HepG2 (cell line): Measurements from ENCODE around the gene CLPSL2. TPM values are rescaled to one million over a fixed set of nuclear protein-coding genes. Genes with fewer than 3 reads are reported as not detected.

ENCODE experiments used
- ATAC-seq: fragments of 200-7000 bp; cut with Tn5 transposase; 3 replicates; pipeline ENCODE4 v1.9.1; 2020; ENCODE audit warnings: mild to moderate bottlenecking, moderate library complexity
- BruUV-seq: library from RNA; stranded (reverse); fragments of 400-500 nt; replicated peaks from 2 replicates; lab custom pipeline; 2021; lab: Mats Ljungman, UMichigan
- CTCF ChIA-PET: fragments of 300-600 bp; formaldehyde crosslinking; extraction: SDS; loops from one replicate; lab custom pipeline; 2021; ENCODE audit warnings: low total read pairs, inconsistent platforms, low intra/inter-chr PET ratio; lab: Yijun Ruan, JAX
- POLR2A ChIA-PET: fragments of 350-600 bp; sonication (Branson Sonifier 250); formaldehyde crosslinking; loops from one replicate; lab custom pipeline; 2020; ENCODE audit warnings: antibody characterized with exemption, inconsistent platforms; lab: Yijun Ruan, JAX
- DNase-seq: peaks from one replicate; pipeline ENCODE4 v3.0.0-alpha.2; 2015; ENCODE audit warnings: low spot score
- FAIRE-seq: peaks from 3 replicates; lab custom pipeline; 2011; peaks lifted over from hg19 to GRCh38; lab: Jason Lieb, UNC
- H2AFZ ChIP-seq: one replicate; pipeline ENCODE4 v1.6.1; 2011; ENCODE audit warnings: low read length, inconsistent platforms
- H3K27ac ChIP-seq: fragments of 300-600 bp; 3 replicates; pipeline ENCODE4 v1.8.0; 2011; ENCODE audit warnings: mixed run types, mild to moderate bottlenecking, mixed read lengths, low read length, inconsistent platforms; ENCODE audit not compliant: insufficient read depth; ENCODE audit errors: extremely low read length
- H3K27me3 ChIP-seq, 2 experiments: fragments of 200-600 bp in 1 of 2; 2 replicates in 1 of 2; 3 replicates in 1 of 2; pipeline versions ENCODE4 v1.6.0 to v1.8.0; 2011; ENCODE audit warnings: low read length in 2 of 2, mild to moderate bottlenecking in 2 of 2, moderate library complexity in 2 of 2, inconsistent platforms in 1 of 2; ENCODE audit not compliant: insufficient read depth in 2 of 2, control insufficient read depth in 1 of 2
- H3K36me3 ChIP-seq, 2 experiments: fragments of 200-600 bp in 1 of 2; replicated peaks in 1 of 2; 2 replicates in 1 of 2; 3 replicates in 1 of 2; pipeline versions ENCODE4 v1.5.1 to v1.8.0; 2011; ENCODE audit warnings: low read length in 2 of 2, inconsistent platforms in 1 of 2; ENCODE audit not compliant: insufficient read depth in 2 of 2, control insufficient read depth in 1 of 2
- H3K4me1 ChIP-seq: 2 replicates; pipeline ENCODE4 v1.5.1; 2012; ENCODE audit warnings: low read length, inconsistent platforms; ENCODE audit not compliant: insufficient read depth
- H3K4me2 ChIP-seq: 2 replicates; pipeline ENCODE4 v1.6.0; 2011; ENCODE audit warnings: low read depth, low read length, inconsistent platforms
- H3K4me3 ChIP-seq, 3 experiments: fragments of 200-600 bp in 1 of 3; sonication (generic), shearing (Covaris generic) in 1 of 3; replicated peaks in 1 of 3; 2 replicates each; pipeline ENCODE4 v1.5.1; 2011 to 2016; ENCODE audit warnings: low read length in 3 of 3, inconsistent platforms in 2 of 3, low read depth in 2 of 3, mild to moderate bottlenecking in 2 of 3, control low read depth in 1 of 3, mixed read lengths in 1 of 3; ENCODE audit not compliant: insufficient read depth in 1 of 3
- H3K79me2 ChIP-seq: one replicate; pipeline ENCODE4 v1.6.1; 2011; ENCODE audit warnings: low read length, inconsistent platforms; ENCODE audit not compliant: insufficient read depth
- H3K9ac ChIP-seq: 2 replicates; pipeline ENCODE4 v1.6.0; 2011; ENCODE audit warnings: mild to moderate bottlenecking, low read depth, low read length, inconsistent platforms; ENCODE audit not compliant: insufficient read depth
- H3K9me3 ChIP-seq: 2 replicates; pipeline ENCODE4 v1.5.1; 2012; ENCODE audit warnings: mild to moderate bottlenecking, low read length
- H4K20me1 ChIP-seq: 2 replicates; pipeline ENCODE4 v1.6.0; 2011; ENCODE audit warnings: inconsistent platforms, mild to moderate bottlenecking, low read length, moderate library complexity; ENCODE audit not compliant: insufficient read depth
- CC2D1A ChIP-seq: sonication (generic); formaldehyde crosslinking; IDR thresholded peaks from 2 replicates; pipeline ENCODE4 v1.8.1; 2023; ENCODE audit warnings: mild to moderate bottlenecking, missing genetic modification reagents
- CCDC6 ChIP-seq: sonication (generic); formaldehyde crosslinking; IDR thresholded peaks from 2 replicates; pipeline ENCODE4 v1.8.1; 2022; ENCODE audit warnings: mild to moderate bottlenecking, missing genetic modification reagents, moderate library complexity
- FOXM1 ChIP-seq: sonication (generic); formaldehyde crosslinking; IDR thresholded peaks from 2 replicates; pipeline ENCODE4 v1.5.0; 2020; ENCODE audit warnings: missing genetic modification reagents
- HES4 ChIP-seq: sonication (generic); formaldehyde crosslinking; IDR thresholded peaks from 2 replicates; pipeline ENCODE4 v1.9.0; 2021; ENCODE audit warnings: mild to moderate bottlenecking, missing genetic modification reagents, borderline replicate concordance
- HOXA5 ChIP-seq: sonication (generic); formaldehyde crosslinking; IDR thresholded peaks from 2 replicates; pipeline ENCODE4 v1.4.0; 2020; ENCODE audit warnings: missing genetic modification reagents
- IRF1 ChIP-seq: sonication (generic); formaldehyde crosslinking; IDR thresholded peaks from 2 replicates; pipeline ENCODE4 v1.4.0; 2020; ENCODE audit warnings: low read depth, mild to moderate bottlenecking, missing genetic modification reagents
- ISX ChIP-seq: sonication (generic); formaldehyde crosslinking; conservative IDR thresholded peaks from 2 replicates; pipeline ENCODE4 v1.5.0; 2020; ENCODE audit warnings: missing genetic modification reagents
- JARID2 ChIP-seq: sonication (generic); formaldehyde crosslinking; IDR thresholded peaks from 2 replicates; pipeline ENCODE4 v1.8.1; 2023; ENCODE audit warnings: missing genetic modification reagents, inconsistent platforms; ENCODE audit not compliant: insufficient replicate concordance
- MYNN ChIP-seq: sonication (generic); formaldehyde crosslinking; IDR thresholded peaks from 2 replicates; pipeline ENCODE4 v1.4.0; 2020; ENCODE audit warnings: mild to moderate bottlenecking, low read depth, missing genetic modification reagents
- RCOR2 ChIP-seq: IDR thresholded peaks from 2 replicates; pipeline ENCODE4 v1.6.1; 2016; ENCODE audit warnings: missing biosample characterization, missing genetic modification reagents
- SMC3 ChIP-seq: IDR thresholded peaks from 2 replicates; pipeline ENCODE4 v1.6.1; 2011; ENCODE audit warnings: low read length, improper control_type of control experiment
- TAF1 ChIP-seq: sonication (generic); formaldehyde crosslinking; IDR thresholded peaks from 2 replicates; pipeline ENCODE4 v1.4.0; 2020; ENCODE audit warnings: missing genetic modification reagents
- ZNF124 ChIP-seq: sonication (generic); formaldehyde crosslinking; IDR thresholded peaks from 2 replicates; pipeline ENCODE4 v1.4.0; 2020; ENCODE audit warnings: missing genetic modification reagents
- ZNF550 ChIP-seq: sonication (generic); formaldehyde crosslinking; IDR thresholded peaks from 2 replicates; pipeline ENCODE4 v1.4.0; 2020; ENCODE audit warnings: mild to moderate bottlenecking, missing genetic modification reagents, borderline replicate concordance
- ZNF660 ChIP-seq: sonication (generic); formaldehyde crosslinking; IDR thresholded peaks from 2 replicates; pipeline ENCODE4 v1.5.1; 2020; ENCODE audit warnings: mild to moderate bottlenecking, low read depth, missing genetic modification reagents, borderline replicate concordance
- ZUFSP ChIP-seq: sonication (generic); formaldehyde crosslinking; IDR thresholded peaks from 2 replicates; pipeline ENCODE4 v1.9.0; 2021; ENCODE audit warnings: missing genetic modification reagents, mild to moderate bottlenecking, borderline replicate concordance
- WGBS: methylation state at CpG from one replicate; pipeline ENCODE4 v1.1.6; 2017; ENCODE audit warnings: low lambda C conversion rate; 5-methylcytosine and 5-hydroxymethylcytosine counted together
- in situ Hi-C: cut with HindIII; loops from 2 replicates; pipeline ENCODE4 v1.10.0; 2017; ENCODE audit warnings: low pct_unique_long_range_greater_than_20kb; ENCODE audit not compliant: extremely low pct_ligation_motif_present
- intact Hi-C: fragments of 100-400 bp; cut with micrococcal nuclease; formaldehyde crosslinking; loops from one replicate; pipeline ENCODE4 v1.10.0; 2022; ENCODE audit not compliant: unreplicated experiment
- polyA plus RNA-seq, 8 experiments: library from polyadenylated mRNA; depleted of rRNA in 3 of 8; stranded (reverse) in 7 of 8; unstranded in 1 of 8; fragments of >200 nt; fragmentation: Illumina TruSeq in 4 of 8; extraction: Trizol in 4 of 8; gene quantifications; 2 replicates each; pipeline versions ENCODE4 v1.2.1 to v1.2.3, GENCODE V29; 2011 to 2016; ENCODE audit warnings: low read depth in 4 of 8, missing spikeins in 1 of 8, mixed read lengths in 1 of 8; ENCODE audit not compliant: insufficient read depth in 1 of 8
- total RNA-seq, 5 experiments: library from RNA; depleted of rRNA; stranded (reverse); fragments of >200 nt; fragmentation: Illumina TruSeq; extraction: Trizol; gene quantifications; 2 replicates each; pipeline ENCODE4 v1.2.3, GENCODE V29; 2016; ENCODE audit warnings: low read depth in 1 of 5
- TF ChIP-seq, protein P1 (sequence below): sonication (generic); formaldehyde crosslinking; IDR thresholded peaks from 2 replicates; pipeline ENCODE4 v1.5.0; 2020; ENCODE audit warnings: missing genetic modification reagents

Gene CLPSL2
- total and polyA plus RNA-seq, 2 of the 13 experiments (the other 11 are each of a cell fraction or from before 2014, with no cell fraction given) = not detected

DNA sequence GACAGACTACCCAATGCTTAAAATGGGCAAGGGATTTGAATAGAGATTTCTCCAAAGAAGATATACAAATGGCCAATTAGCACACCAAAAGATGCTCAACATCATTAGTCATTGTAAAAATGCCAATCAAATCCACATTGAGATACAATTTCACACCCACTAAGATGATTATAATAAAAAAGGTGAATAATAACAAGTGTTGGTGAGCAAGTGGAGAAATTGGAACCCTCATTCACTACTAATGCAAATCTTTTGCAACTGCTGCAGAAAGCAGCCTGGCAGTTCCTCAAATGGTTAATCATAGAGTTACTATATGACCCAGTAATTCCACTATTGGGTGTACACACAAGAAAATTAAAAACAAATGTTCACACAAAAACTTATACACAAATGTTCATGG lies 41.1 kb downstream of the CLPSL2 start:
- CTCF ChIA-PET = no interaction called here
- Histone ChIP-seq H3K9ac (no peak overlapping the region), H3K36me3 (no peaks in the 10 kb centered on the region), H3K4me1 (0 out of 2 replicates have a peak, but pooled peaks cover under 1% of the 10 kb centered on the region), H3K4me2 (no peak overlapping the region), H3K4me3 (no peak overlapping the region), H3K79me2 (no peaks in the 10 kb centered on the region), H2AFZ (no peak overlapping the region), H3K27me3 (0 out of 5 replicates have a peak, but pooled peaks cover 0 to 5% of the 10 kb centered on the region in 2 experiments), H3K27ac (no peak overlapping the region), H4K20me1 (no peaks in the 10 kb centered on the region), H3K9me3 (no peaks in the 10 kb centered on the region)
- TF ChIP-seq RCOR2 (no peak), TAF1 (CRISPR knock-in tag) (no peak), ZNF660 (no peak), JARID2 (no peak), ZNF124 (CRISPR knock-in tag) (no peak), IRF1 (CRISPR knock-in tag) (no peak), CCDC6 (CRISPR knock-in tag) (no peak)
- TF ChIP-seq, protein P1, sequence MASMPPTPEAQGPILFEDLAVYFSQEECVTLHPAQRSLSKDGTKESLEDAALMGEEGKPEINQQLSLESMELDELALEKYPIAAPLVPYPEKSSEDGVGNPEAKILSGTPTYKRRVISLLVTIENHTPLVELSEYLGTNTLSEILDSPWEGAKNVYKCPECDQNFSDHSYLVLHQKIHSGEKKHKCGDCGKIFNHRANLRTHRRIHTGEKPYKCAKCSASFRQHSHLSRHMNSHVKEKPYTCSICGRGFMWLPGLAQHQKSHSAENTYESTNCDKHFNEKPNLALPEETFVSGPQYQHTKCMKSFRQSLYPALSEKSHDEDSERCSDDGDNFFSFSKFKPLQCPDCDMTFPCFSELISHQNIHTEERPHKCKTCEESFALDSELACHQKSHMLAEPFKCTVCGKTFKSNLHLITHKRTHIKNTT = no peak
- BruUV-seq = no TSS peak
- FAIRE-seq = no peak
- intact Hi-C loops = no loop called here
- no peak for DNase-seq
- POLR2A ChIA-PET = no interaction called here
- in situ Hi-C loops = no loop called here
- no peak for ATAC-seq

GRCh38 chr6:35823601-35824000 lies 47.2 kb downstream of the CLPSL2 start:
- H3K79me2 ChIP-seq = no peaks in the 10 kb centered on the region
- no peak for FAIRE-seq
- intact Hi-C loops = no loop called here
- no peak for ATAC-seq
- no peak overlapping the region for H3K4me2 ChIP-seq
- in situ Hi-C loops = no loop called here
- TF ChIP-seq CC2D1A (no peak), SMC3 (no peak), ISX (CRISPR knock-in tag) (no peak), MYNN (CRISPR knock-in tag) (no peak), FOXM1 (CRISPR knock-in tag) (no peak), HES4 (CRISPR knock-in tag) (no peak), ZUFSP (CRISPR knock-in tag) (no peak), ZNF550 (CRISPR knock-in tag) (no peak), HOXA5 (CRISPR knock-in tag) (no peak)
- POLR2A ChIA-PET = no interaction called here
- no peak overlapping the region for H3K4me3 ChIP-seq
- WGBS = 79% methylated on average over 2 of the region's 2 CpGs
- peaks cover 11% of the 10 kb centered on the region; the same call in 1 of the 2 replicates for H3K4me1 ChIP-seq
- H4K20me1 ChIP-seq = no peaks in the 10 kb centered on the region
- H3K9ac ChIP-seq = no peak overlapping the region
- no peaks in the 10 kb centered on the region for H3K36me3 ChIP-seq
- no peak for DNase-seq
- H3K9me3 ChIP-seq = no peaks in the 10 kb centered on the region
- BruUV-seq = no TSS peak
- H3K27me3 ChIP-seq = no peaks in the 10 kb centered on the region
- CTCF ChIA-PET = no interaction called here
- no peak overlapping the region for H3K27ac ChIP-seq
- H2AFZ ChIP-seq = no peak overlapping the region
